HG03064 (cell line): ENCODE data around the gene ELFN2.

Source experiments
- ATAC-seq: cut with Tn5 transposase; IDR thresholded peaks from one replicate; pipeline ENCODE4 v1.9.1; 2021; ENCODE audit warnings: low read depth; ENCODE audit not compliant: unreplicated experiment

The ELFN2 gene

GRCh38 chr22:37362621-37363020 is 64.7 kb downstream of the ELFN2 start:
- ATAC-seq = no peak

GRCh38 chr22:37358917-37359316 is 68.4 kb downstream of the ELFN2 start:
- no peak for ATAC-seq

DNA sequence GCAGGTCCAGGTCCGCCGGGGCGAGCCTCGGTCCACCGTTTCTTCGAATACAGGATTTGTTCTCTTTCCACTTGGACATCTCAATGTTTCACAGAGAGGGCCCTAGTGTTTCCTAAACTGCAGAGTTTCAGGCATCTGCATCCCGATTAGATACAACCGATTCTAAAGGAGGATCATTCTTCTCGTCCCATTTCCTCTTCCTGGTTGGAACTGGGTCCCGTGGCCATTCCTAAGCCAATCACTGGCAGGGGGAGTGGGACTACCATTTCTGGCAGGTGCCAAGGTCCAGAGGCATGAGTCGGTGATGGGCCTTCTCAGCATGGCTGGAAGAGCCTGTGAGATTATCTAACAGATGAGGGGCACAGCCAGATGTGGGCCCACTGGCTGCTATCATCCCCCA is 68.9 kb downstream of the ELFN2 start:
- ATAC-seq = no peak

DNA sequence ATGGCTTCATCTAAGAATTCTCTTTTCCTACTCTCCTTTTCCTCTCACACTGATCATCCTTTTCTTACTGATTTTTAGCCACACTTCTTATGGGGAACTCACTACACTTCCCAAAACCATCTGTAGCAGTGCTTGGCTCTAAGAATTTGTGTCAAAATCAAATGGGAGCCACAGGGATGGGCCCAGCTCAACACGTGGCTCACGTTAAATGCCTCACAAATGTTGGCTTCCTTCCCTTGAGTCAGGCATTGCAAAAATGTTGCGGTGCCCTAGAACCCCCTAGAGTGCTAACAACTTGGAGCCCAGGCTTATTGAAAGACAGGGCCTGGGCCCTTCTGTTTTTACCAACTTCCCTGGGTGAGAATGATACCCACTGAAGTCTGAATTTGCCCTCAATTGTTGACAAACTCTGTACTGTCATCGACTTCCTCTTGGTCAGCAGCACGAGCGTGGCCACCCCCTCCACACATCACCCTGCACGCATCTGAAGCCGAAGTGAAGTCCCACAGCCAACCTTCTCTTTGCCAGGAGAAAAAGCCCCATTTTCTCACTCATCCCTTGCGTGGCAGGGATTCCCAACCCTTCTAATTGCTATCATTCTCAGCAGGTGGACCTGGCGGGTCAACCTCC is 69.7 kb downstream of the ELFN2 start:
- no peak for ATAC-seq

GRCh38 chr22:37356922-37357321 is 70.4 kb downstream of the ELFN2 start:
- no peak for ATAC-seq

DNA sequence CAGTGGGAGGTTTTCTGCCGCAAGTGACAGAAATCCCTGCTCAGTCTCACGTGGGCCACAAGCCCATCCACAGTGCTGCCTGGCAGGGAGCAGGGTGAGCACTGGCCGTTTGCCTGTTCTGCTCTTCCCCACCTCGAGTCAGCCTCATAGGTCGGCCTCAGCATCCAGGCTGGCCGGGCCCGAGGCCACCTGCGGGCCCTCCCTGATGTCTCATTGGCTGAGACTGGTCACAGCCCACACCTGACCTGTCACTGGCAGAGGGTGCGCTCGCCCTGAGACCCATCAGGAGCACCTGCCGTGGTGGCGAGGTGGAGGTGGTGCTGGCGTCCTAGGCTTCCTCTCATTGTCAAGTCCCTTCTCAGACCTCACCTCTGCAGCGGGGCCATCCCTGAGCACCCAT is 72.1 kb downstream of the ELFN2 start:
- no peak for ATAC-seq

DNA sequence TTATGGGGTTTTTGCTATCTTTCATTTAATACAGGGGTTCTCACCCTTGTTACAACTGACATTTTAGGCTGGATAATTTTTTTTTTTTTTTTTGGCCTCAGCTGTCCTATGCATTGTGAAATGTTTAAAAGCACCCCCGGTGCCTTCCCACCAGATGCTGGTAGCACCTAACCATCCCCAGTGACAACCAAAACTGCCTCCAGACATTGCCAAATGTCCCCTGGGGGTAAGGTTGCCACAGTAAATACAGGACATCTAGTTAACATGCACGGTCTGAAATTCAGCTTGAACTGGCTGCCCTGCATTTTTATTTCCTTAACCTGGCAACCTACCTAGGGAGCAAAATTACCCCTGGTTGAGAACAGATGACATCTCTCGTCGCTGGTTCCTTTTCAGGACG is 72.6 kb downstream of the ELFN2 start:
- no peak for ATAC-seq

- ATAC-seq = no peak
Measured at GRCh38 chr22:37354261-37354660, 73.0 kb downstream of the ELFN2 start.

DNA sequence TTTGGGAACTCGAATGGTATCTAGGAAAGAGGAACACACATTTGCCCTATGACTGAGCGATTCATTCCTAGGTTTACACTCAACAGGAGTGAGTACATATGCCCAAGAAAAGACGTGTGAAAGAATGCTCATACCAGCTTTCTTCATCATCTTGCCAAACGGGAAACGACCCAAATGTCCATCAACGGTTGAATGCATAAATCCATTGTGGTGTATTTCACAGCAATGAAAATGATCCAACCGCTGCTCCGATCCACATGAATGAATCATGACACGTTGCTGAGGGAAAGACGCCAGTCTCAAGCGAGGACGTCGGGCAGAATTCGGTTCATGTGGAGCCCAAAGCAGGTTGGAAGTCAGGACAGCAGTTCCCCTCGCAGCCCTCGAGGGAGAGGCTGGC is 73.4 kb downstream of the ELFN2 start:
- no peak for ATAC-seq

DNA sequence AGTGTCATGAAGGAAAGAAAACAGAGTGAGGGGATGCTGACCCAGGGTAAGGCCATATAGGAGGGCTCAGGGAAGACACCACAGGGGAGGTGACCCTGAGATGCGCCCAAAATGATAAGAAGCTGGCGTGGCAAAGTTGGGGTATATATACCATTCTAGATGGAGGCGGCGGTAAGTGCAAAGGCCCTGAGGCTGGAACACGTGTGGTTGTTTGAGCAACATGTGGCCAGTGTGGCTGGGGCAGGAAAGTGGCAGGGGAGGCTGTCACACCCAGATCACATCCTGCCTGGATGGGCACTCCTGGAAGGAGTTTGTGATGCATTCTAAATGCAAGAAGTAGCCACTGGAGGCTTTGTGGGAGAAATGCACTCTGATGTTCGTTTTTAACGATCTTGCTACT is 74.8 kb downstream of the ELFN2 start:
- ATAC-seq = no peak

GRCh38 chr22:37351232-37351631 is 76.0 kb downstream of the ELFN2 start:
- no peak for ATAC-seq

- no peak for ATAC-seq
Measured at GRCh38 chr22:37349043-37349814, 78.0 kb downstream of the ELFN2 start.

DNA sequence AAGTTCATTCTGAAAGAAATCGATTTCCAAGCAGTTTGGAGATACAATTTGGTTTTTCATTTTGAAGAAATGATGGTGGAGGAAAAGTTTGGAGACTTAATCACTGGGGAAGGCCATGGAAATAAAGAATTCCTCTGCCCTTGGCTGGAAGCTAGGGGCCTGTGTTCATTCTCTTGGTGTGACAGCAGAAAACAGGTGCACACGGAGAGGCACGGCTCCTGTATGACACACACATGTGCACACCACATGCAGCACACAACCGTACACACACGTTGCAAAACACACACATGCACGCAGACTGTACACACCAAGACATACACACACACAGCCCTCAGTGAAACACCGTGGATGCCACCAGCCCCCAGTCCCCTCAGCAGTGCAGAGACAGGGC is 80.8 kb downstream of the ELFN2 start:
- no peak for ATAC-seq

DNA sequence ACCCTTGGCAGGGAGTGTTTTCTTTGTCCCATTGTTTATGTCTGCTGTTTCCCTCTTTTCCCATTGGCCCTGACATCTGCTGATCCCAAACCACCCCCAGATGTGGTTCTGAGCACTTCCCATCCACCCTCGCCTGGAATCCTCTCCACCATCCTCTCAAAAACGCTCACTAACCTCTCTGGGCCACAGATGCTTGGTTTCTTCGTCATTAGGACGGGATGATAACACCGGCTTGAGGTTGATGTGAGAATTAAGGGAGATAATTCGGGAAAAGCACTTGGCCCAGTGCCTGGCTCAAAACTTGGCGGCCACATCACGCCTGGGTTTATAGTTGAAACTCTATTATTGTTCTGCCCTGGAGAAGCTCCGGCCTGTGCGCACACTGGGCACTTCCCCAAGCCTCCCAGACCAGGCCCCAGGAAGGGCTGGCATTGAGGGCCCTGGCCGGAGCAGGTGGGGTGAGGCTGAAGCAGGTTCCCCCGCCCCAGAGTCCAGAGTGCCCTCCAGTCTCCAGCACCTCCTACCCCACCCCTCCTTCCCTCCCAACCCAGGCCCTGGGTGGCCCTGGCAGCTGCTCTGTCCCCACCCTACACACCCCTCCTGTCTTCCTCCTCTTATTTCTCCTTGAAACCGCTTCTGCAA is 81.3 kb downstream of the ELFN2 start:
- no peak for ATAC-seq

GRCh38 chr22:37344735-37345449 is 82.4 kb downstream of the ELFN2 start:
- no peak for ATAC-seq

- no peak for ATAC-seq
Measured at GRCh38 chr22:37343863-37344734, 83.2 kb downstream of the ELFN2 start.

DNA sequence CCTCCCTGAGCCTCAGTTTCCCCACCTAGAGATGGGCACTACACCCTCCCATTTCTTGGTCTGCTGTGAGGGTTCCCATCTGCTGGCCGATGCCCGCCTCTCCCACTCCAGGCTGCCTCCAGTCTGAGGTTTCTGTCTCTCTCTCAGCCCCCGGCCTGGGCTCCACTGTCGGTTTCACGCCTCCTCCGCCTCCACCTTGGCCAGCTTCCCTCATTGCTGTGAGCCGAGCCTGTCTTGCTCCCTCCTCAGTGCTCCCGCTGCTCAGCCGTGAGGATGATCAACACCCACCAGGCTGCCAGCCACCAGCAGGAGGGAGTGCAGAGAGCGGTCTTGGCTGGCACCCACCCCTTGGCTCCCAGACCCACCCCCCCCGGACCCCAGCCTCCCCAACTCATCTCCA is 83.9 kb downstream of the ELFN2 start:
- no peak for ATAC-seq

- ATAC-seq = no peak
Measured at GRCh38 chr22:37342065-37342464, 85.2 kb downstream of the ELFN2 start.

- ATAC-seq = no peak
Measured at GRCh38 chr22:37340331-37341262, 86.7 kb downstream of the ELFN2 start.
